ENCODE results near the gene NPIPB4.
"Not testable (repeated sequence)": the region's sequence is repeated elsewhere in the genome, so short reads cannot be mapped to it uniquely, and the experiment has no call there.

NPIPB4 gene

GRCh38 chr16:21857656-21858055 lies at the start of gene NPIPB4:
Gene NPIPB4 (minus strand): TSS chr16:21857756. CDS start chr16:21857378, 378 bp downstream.
- DNase-seq, result not testable (repeated sequence)

- not testable (repeated sequence) for DNase-seq
These were observed 41.4 kb upstream of the NPIPB4 start for GRCh38 chr16:21898998-21899397.

- peak; percentile 13 for DNase-seq
These were observed 24.4 kb upstream of the NPIPB4 start for GRCh38 chr16:21881988-21882387.

GRCh38 chr16:21837186-21837585 lies 20.4 kb downstream of the NPIPB4 start:
- DNase-seq, result not testable (repeated sequence)

- DNase-seq, result not testable (repeated sequence)
These were observed 21.2 kb downstream of the NPIPB4 start for GRCh38 chr16:21836334-21836733.

- DNase-seq, result not testable (repeated sequence)
These were observed 21.8 kb downstream of the NPIPB4 start for GRCh38 chr16:21835747-21836146.

GRCh38 chr16:21834211-21834610 lies 23.3 kb downstream of the NPIPB4 start:
- DNase-seq, result not testable (repeated sequence)

GRCh38 chr16:21829929-21830328 lies 27.6 kb downstream of the NPIPB4 start:
- DNase-seq, result not testable (repeated sequence)

- DNase-seq, result not testable (repeated sequence)
These were observed 31.4 kb downstream of the NPIPB4 start for GRCh38 chr16:21826067-21826706.

GRCh38 chr16:21825526-21825925 lies 32.0 kb downstream of the NPIPB4 start:
- not testable (repeated sequence) for DNase-seq

GRCh38 chr16:21823258-21823657 lies 34.3 kb downstream of the NPIPB4 start:
- not testable (repeated sequence) for DNase-seq

- DNase-seq, result not testable (repeated sequence)
These were observed 36.6 kb downstream of the NPIPB4 start for GRCh38 chr16:21820908-21821465.

- DNase-seq, result peak; percentile 70
These were observed 37.3 kb downstream of the NPIPB4 start for GRCh38 chr16:21820028-21820907.

- not testable (repeated sequence) for DNase-seq
These were observed 37.9 kb downstream of the NPIPB4 start for GRCh38 chr16:21819617-21820016.

GRCh38 chr16:21817012-21817411 lies 40.5 kb downstream of the NPIPB4 start:
- DNase-seq, result not testable (repeated sequence)

GRCh38 chr16:21815694-21816093 lies 41.9 kb downstream of the NPIPB4 start:
- DNase-seq, result not testable (repeated sequence)

- not testable (repeated sequence) for DNase-seq
These were observed 55.2 kb downstream of the NPIPB4 start for GRCh38 chr16:21802375-21802663.

GRCh38 chr16:21801538-21802374 lies 55.8 kb downstream of the NPIPB4 start:
- peak; percentile 25 for DNase-seq

- DNase-seq, result not testable (repeated sequence)
These were observed 59.0 kb downstream of the NPIPB4 start for GRCh38 chr16:21798601-21799000.

GRCh38 chr16:21793310-21793709 lies 64.2 kb downstream of the NPIPB4 start:
- not testable (repeated sequence) for DNase-seq

GRCh38 chr16:21790506-21790905 lies 67.0 kb downstream of the NPIPB4 start:
- not testable (repeated sequence) for DNase-seq

Measured in activated naive CD4-positive, alpha-beta T cell treated with anti-CD3 and anti-CD28 coated beads, Interleukin-2, amount 50 U/mL, for 16 hours (primary cell).